GM19035 (cell line): ENCODE data around the gene DDX52.
"Not testable (repeated sequence)": the region's sequence is repeated elsewhere in the genome, so short reads cannot be mapped to it uniquely, and the experiment has no call there.

Source experiments
- ATAC-seq: cut with Tn5 transposase; IDR thresholded peaks from one replicate; pipeline ENCODE4 v1.9.1; 2021; ENCODE audit not compliant: unreplicated experiment

The DDX52 gene, protein sequence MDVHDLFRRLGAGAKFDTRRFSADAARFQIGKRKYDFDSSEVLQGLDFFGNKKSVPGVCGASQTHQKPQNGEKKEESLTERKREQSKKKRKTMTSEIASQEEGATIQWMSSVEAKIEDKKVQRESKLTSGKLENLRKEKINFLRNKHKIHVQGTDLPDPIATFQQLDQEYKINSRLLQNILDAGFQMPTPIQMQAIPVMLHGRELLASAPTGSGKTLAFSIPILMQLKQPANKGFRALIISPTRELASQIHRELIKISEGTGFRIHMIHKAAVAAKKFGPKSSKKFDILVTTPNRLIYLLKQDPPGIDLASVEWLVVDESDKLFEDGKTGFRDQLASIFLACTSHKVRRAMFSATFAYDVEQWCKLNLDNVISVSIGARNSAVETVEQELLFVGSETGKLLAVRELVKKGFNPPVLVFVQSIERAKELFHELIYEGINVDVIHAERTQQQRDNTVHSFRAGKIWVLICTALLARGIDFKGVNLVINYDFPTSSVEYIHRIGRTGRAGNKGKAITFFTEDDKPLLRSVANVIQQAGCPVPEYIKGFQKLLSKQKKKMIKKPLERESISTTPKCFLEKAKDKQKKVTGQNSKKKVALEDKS

GRCh38 chr17:37643118-37643766 is at the start of gene DDX52:
DDX52 (minus strand) TSS chr17:37643446; CDS start chr17:37643420, 26 bp downstream.
- ATAC-seq = peak; percentile 93

DNA sequence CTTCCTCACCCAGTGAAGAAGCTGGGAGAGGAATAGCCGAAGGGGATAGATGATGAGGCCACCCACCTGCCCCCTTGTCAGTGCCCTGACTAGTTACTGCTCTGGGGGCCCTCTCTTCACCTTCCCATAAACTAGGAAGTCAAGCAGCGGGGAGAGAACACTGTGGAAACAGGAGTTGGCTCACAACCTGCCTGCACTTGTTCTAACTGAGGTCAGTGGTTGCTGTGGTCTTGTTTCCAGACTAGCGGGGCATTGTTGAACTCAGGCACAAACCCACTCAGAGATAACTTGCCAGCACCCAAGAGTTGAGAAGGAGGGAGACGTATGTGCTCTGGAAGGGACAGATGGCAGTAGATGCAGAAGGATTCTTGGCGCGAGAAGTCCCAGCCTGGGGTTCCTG is 48.6 kb upstream of the DDX52 start:
- no peak for ATAC-seq

GRCh38 chr17:37689317-37689716 is 46.1 kb upstream of the DDX52 start:
- no peak for ATAC-seq

DNA sequence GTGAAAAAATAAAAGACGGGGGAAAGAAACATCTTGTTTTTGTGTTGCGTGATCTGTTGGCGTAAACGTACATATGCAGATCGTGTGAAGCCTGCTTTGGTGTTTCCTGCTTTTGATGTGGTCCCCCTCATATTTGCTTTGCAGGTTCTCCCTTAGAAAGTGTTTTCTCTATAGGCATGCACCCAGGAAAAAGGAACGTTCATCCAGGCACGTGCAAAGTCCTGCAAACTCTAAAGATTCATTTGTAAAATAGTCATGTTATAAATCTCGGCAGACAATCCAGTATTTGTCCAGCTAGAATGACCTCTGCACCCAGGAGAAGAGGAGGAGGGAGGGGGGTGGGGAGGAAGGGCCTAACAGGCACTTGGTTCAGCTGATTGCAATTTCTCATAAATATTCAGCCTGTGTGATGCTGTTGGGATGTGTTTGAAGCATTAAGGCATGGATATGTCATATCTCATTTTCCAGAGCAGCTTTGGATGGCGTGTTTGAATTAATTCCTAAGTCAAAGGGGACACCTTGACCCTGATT is 40.3 kb upstream of the DDX52 start:
- ATAC-seq = no peak

- ATAC-seq = no peak
These were observed 38.8 kb upstream of the DDX52 start for GRCh38 chr17:37682007-37682406.

- ATAC-seq = not testable (repeated sequence)
These were observed 36.7 kb upstream of the DDX52 start for GRCh38 chr17:37679995-37680394.

DNA sequence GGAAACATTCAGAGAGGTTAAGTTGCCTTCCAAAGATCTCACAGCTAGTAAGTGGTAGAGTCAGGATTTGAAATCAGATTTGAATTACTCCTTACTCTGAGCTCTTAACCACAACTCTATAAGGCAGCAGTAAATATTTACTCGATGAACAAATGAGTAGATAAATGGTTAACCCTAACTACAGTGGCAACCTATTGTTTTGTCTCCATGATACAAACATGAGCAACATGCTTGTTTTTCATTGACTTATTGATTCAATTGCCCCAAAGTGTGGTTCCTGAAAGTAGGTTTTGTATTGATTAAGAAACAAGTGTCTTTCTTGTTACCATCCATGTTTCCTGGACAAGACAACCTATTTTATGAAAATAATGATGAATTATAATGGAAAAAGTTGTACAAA is 34.8 kb upstream of the DDX52 start:
- no peak for ATAC-seq

GRCh38 chr17:37677021-37677420 is 33.8 kb upstream of the DDX52 start:
- ATAC-seq = no peak

GRCh38 chr17:37676115-37676925 is 33.1 kb upstream of the DDX52 start:
- no peak for ATAC-seq

DNA sequence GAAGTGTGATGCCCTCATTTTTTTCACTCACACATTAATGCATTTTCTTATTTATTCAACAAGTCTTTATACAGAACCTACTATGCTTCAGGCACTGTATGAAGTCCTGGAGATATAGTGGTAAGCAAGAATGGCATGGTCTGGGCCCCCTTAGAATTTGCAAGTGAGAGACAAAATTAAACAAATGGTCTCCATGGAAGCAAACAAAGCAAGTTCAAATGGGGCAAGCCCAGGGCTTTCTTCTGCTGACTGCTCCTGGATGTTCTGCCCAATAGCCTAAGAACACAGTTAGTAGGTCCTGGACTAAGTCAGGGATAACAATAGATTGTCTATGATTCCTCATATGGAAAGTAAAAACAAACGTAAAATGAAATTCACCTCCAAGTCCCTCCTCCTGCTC is 31.3 kb upstream of the DDX52 start:
- no peak for ATAC-seq

- ATAC-seq = no peak
These were observed 30.1 kb upstream of the DDX52 start for GRCh38 chr17:37673386-37673785.

GRCh38 chr17:37672548-37673078 is 29.4 kb upstream of the DDX52 start:
- no peak for ATAC-seq

DNA sequence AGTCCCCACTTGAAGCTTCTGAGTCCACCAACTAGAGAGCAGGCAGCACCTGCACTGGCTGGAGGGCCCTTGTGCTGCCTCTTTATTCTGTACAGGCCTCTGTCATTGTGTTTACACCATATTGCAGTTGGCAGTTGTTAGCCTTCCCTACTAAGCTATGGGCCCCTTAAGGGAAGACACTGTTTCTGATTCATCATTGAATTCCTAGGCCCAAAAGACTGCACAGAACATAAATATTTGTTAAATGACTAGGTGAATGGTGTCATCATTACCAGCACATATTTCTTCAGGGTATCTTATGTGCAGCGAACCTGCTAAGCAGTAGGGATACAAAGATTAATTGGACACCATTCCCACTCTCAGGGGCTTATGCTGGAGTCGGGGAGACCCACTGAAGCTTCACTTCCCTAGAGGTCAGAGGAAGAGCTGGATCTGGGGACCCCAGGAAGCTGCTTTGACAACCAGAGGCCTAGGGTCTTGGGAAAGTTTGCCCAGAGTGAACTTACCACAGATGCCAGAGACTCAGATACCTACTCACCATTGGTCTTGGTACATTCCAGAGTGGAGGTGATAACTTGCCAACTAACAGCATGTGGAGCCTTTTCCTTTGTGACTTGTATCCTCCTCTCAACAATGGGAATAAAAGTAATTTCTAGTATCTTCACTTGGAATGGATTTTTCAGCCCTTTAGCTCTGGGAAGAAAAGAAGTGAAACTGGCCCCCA is 28.7 kb upstream of the DDX52 start:
- no peak for ATAC-seq

- no peak for ATAC-seq
These were observed 28.0 kb upstream of the DDX52 start for GRCh38 chr17:37671028-37671823.

GRCh38 chr17:37667039-37667438 is 23.8 kb upstream of the DDX52 start:
- no peak for ATAC-seq

- ATAC-seq = no peak
These were observed 21.0 kb upstream of the DDX52 start for GRCh38 chr17:37664214-37664613.

DNA sequence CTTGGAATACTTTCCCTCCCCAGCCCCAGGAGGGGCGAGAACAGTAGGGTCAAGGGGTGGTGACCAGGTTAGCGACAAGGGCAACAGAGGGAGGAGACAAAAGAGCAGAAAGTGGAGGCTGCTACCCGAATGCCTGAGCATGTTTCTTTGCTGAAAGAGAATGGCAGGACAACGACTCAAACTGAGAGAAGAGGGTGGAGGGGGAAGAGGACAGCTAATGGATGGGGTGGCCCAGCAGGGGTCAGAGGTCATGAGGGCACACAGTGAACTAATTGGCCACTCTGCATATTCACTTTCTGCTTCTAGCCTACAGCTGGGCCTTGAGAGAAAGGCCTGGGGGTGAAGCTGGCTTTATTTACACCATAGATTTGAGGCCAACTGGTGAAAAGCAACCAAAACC is 19.1 kb upstream of the DDX52 start:
- no peak for ATAC-seq

- ATAC-seq = no peak
These were observed 18.3 kb upstream of the DDX52 start for GRCh38 chr17:37661400-37662014.

GRCh38 chr17:37659925-37660324 is 16.7 kb upstream of the DDX52 start:
- no peak for ATAC-seq
